ENCODE measurements around the gene NTSR1.

DNA sequence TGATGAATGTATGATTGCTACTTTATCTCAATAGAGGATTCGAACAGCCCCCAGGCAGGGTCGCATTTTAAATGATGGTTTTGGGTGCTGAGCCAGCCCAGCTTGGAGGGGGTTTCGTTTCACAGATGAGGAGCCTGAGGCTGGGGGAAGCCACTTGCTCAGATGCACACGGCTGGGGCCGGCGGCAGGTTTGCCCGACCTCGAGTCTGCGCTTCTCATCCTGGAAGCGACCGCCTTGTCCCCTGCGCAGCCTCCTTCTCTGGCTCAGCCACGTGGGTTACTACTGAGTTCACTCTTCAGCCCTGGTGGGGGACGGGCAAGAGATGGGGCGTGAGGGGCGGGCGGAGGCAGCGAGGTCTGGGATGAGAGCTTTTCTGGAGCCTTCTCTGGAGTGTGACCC, 25.3 kb downstream of the NTSR1 start:
- no peak for TF ChIP-seq POLR2AphosphoS5 (IDR thresholded peaks at IDR 0.05)
- TF ChIP-seq CTCF (IDR thresholded peaks at IDR 0.05): no peak
